HCT116 (cell line): ENCODE data around the gene SRGAP2B. TPM values are rescaled to one million over a fixed set of nuclear protein-coding genes. Genes with fewer than 3 reads are reported as not detected.
"Not testable (repeated sequence)": the region's sequence is repeated elsewhere in the genome, so short reads cannot be mapped to it uniquely, and the experiment has no call there.

Source experiments
- ATAC-seq: fragments of 200-7000 bp; cut with Tn5 transposase; 2 replicates; pipeline ENCODE4 v1.9.1; 2020; ENCODE audit warnings: mild to moderate bottlenecking, moderate library complexity
- BruUV-seq: library from RNA; stranded (reverse); fragments of 400-500 nt; replicated peaks from 2 replicates; lab custom pipeline; 2021; lab: Mats Ljungman, UMichigan
- CTCF ChIA-PET: fragments of 300-600 bp; sonication (Branson Sonifier 250); formaldehyde crosslinking; loops from one replicate; lab custom pipeline; 2021; ENCODE audit warnings: antibody characterized with exemption; lab: Charles Lee
- POLR2A ChIA-PET: fragments of 300-600, 350-600 bp; sonication (Branson Sonifier 250); formaldehyde crosslinking; loops from one replicate; lab custom pipeline; 2021; ENCODE audit warnings: antibody characterized with exemption; lab: Charles Lee
- RAD21 ChIA-PET, 2 experiments: fragments of 300-600 bp; sonication (Branson Sonifier 250); formaldehyde crosslinking; loops; one replicate each; lab custom pipeline; 2023; ENCODE audit warnings: low total read pairs in 2 of 2; ENCODE audit not compliant: uncharacterized antibody in 2 of 2, unreplicated experiment in 2 of 2, low non-redundant PET in 1 of 2; lab: Charles Lee
- DNase-seq: peaks from one replicate; pipeline ENCODE4 v3.0.0-alpha.2; 2010; ENCODE audit warnings: low read depth, low spot score
- H2AFZ ChIP-seq: fragments of 200-600 bp; shearing (Covaris generic), sonication (generic); 2 replicates; pipeline ENCODE4 v1.6.1; 2017; ENCODE audit warnings: low read depth, mixed run types, mixed read lengths, antibody characterized with exemption, low read length; ENCODE audit not compliant: poor library complexity, severe bottlenecking
- H3K27ac ChIP-seq: 2 replicates; pipeline ENCODE4 v1.5.1; 2012; ENCODE audit warnings: low read depth, low read length
- H3K27me3 ChIP-seq: fragments of 200-600 bp; sonication (generic); 2 replicates; pipeline ENCODE4 v1.6.1; 2016; ENCODE audit warnings: mixed run types, low read length, mixed read lengths; ENCODE audit not compliant: insufficient read depth
- H3K36me3 ChIP-seq, 2 experiments: fragments of 200-500 bp in 1 of 2; fragments of 200-600 bp in 1 of 2; sonication (Bioruptor generic) in 1 of 2; sonication (generic) in 1 of 2; 2 replicates each; pipeline versions ENCODE4 v1.5.1 to v1.6.1; 2014 to 2016; ENCODE audit warnings: low read length in 2 of 2, inconsistent platforms in 1 of 2, mixed read lengths in 1 of 2, mixed run types in 1 of 2; ENCODE audit not compliant: insufficient read depth in 2 of 2, control insufficient read depth in 1 of 2
- H3K4me1 ChIP-seq, 2 experiments: fragments of 200-600 bp in 1 of 2; sonication (generic) in 1 of 2; 2 replicates each; pipeline versions ENCODE4 v1.5.1 to v1.6.1; 2012 to 2017; ENCODE audit warnings: low read length in 2 of 2, inconsistent platforms in 1 of 2, mild to moderate bottlenecking in 1 of 2, mixed read lengths in 1 of 2, mixed run types in 1 of 2, moderate library complexity in 1 of 2; ENCODE audit not compliant: insufficient read depth in 2 of 2, control insufficient read depth in 1 of 2
- H3K4me2 ChIP-seq: fragments of 200-600 bp; sonication (generic); 2 replicates; pipeline ENCODE4 v1.6.1; 2017; ENCODE audit warnings: mixed run types, low read length, mixed read lengths
- H3K4me3 ChIP-seq, 2 experiments: fragments of 200-600 bp in 1 of 2; sonication (generic) in 1 of 2; replicated peaks in 1 of 2; 2 replicates each; pipeline ENCODE4 v1.5.1; 2011 to 2016; ENCODE audit warnings: low read length in 2 of 2, control low read depth in 1 of 2, low read depth in 1 of 2, mild to moderate bottlenecking in 1 of 2, mixed read lengths in 1 of 2, mixed run types in 1 of 2
- H3K79me2 ChIP-seq: fragments of 200-600 bp; sonication (generic); 2 replicates; pipeline ENCODE4 v1.6.1; 2017; ENCODE audit warnings: mild to moderate bottlenecking, mixed run types, low read length, moderate library complexity, mixed read lengths; ENCODE audit not compliant: insufficient read depth
- H3K9ac ChIP-seq: fragments of 200-600 bp; sonication (generic); 2 replicates; pipeline ENCODE4 v1.6.1; 2016; ENCODE audit warnings: low read length, mixed read lengths
- H3K9me2 ChIP-seq: fragments of 200-600 bp; sonication (generic), shearing (Covaris generic); 2 replicates; pipeline ENCODE4 v1.6.1; 2017; ENCODE audit warnings: mixed run types, mild to moderate bottlenecking, moderate library complexity; ENCODE audit not compliant: insufficient read depth
- H3K9me3 ChIP-seq, 2 experiments: fragments of 200-500 bp in 1 of 2; fragments of 200-600 bp in 1 of 2; sonication (Bioruptor generic) in 1 of 2; sonication (generic) in 1 of 2; 2 replicates each; pipeline ENCODE4 v1.6.1; 2014 to 2017; ENCODE audit warnings: low read length in 2 of 2, mixed read lengths in 2 of 2, inconsistent platforms in 1 of 2, low read depth in 1 of 2, mild to moderate bottlenecking in 1 of 2, mixed run types in 1 of 2, moderate library complexity in 1 of 2; ENCODE audit not compliant: control insufficient read depth in 1 of 2, insufficient read depth in 1 of 2
- H4K20me1 ChIP-seq: fragments of 200-600 bp; sonication (generic), shearing (Covaris generic); 2 replicates; pipeline ENCODE4 v1.6.1; 2017; ENCODE audit warnings: mixed run types, mild to moderate bottlenecking, moderate library complexity; ENCODE audit not compliant: insufficient read depth
- intact Hi-C: fragments of 100-400 bp; cut with micrococcal nuclease; formaldehyde crosslinking; loops from 2 replicates; pipeline ENCODE4 v1.10.0; 2022
- total RNA-seq: library from RNA; stranded (reverse); gene quantifications from one replicate; pipeline ENCODE4 v1.2.1, GENCODE V29; 2021; ENCODE audit not compliant: unreplicated experiment

Gene SRGAP2B
- total RNA-seq, 1 experiment from 2014 or later: 31.2 TPM

DNA sequence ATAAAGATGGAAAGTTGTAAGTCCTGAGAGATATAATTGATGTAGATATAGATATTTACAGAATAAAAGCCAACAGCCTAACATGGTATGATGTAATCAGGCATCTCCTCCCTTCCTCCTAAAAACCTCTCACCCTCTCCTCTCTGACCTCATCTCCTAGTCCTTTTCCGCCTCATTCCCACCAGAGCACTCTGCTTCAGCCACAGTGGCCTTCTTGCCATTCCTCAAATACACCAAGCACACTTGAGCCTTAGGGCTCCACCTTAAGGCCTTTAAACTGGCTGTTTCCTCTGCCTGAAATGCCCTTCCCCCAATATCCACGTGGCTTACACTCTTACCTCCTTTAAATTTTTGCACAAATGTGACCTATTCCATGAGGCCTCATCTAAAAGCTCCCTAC lies 75.4 kb downstream of the SRGAP2B start:
- H2AFZ ChIP-seq, H3K27ac ChIP-seq, H4K20me1 ChIP-seq, H3K4me2 ChIP-seq, H3K9me2 ChIP-seq, intact Hi-C loops, H3K79me2 ChIP-seq, H3K4me3 ChIP-seq, RAD21 ChIA-PET, DNase-seq, BruUV-seq, H3K4me1 ChIP-seq, H3K9ac ChIP-seq, H3K36me3 ChIP-seq, ATAC-seq, H3K9me3 ChIP-seq, CTCF ChIA-PET, H3K27me3 ChIP-seq, POLR2A ChIA-PET: not testable (repeated sequence)

- ATAC-seq, H3K9me2 ChIP-seq, DNase-seq, RAD21 ChIA-PET, H3K9me3 ChIP-seq, POLR2A ChIA-PET, H3K36me3 ChIP-seq, H3K79me2 ChIP-seq, H3K4me2 ChIP-seq, H2AFZ ChIP-seq, CTCF ChIA-PET, intact Hi-C loops, H4K20me1 ChIP-seq, H3K27me3 ChIP-seq, H3K9ac ChIP-seq, H3K27ac ChIP-seq, H3K4me3 ChIP-seq, BruUV-seq, H3K4me1 ChIP-seq: not testable (repeated sequence)
Observed at GRCh38 chr1:145017725-145018124, 77.4 kb downstream of the SRGAP2B start.

DNA sequence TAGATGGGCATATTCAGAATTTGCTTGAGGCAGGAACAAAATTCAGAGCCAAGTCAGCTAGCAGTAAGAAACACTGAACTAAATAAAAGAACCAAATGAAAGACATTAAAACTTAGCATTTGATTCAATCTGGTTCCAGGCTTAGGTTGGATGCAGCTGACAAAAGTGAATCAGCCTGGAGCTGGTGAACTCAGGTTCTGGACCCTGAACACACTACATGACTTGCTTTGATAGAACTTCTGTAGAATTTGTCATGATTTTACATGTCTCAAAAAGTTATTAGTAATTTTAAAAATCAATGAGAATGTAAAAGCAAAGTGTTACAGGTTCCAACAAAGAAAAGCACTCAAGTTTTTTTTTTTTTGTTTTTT lies 78.7 kb downstream of the SRGAP2B start:
- H3K36me3 ChIP-seq, POLR2A ChIA-PET, H3K9ac ChIP-seq, H3K4me2 ChIP-seq, CTCF ChIA-PET, H4K20me1 ChIP-seq, intact Hi-C loops, H3K27ac ChIP-seq, H3K4me1 ChIP-seq, H2AFZ ChIP-seq, RAD21 ChIA-PET, BruUV-seq, H3K27me3 ChIP-seq, DNase-seq, H3K9me2 ChIP-seq, H3K9me3 ChIP-seq, H3K4me3 ChIP-seq, H3K79me2 ChIP-seq: not testable (repeated sequence)
- ATAC-seq: 0 out of 2 replicates have a peak, but pooled peaks have one; percentile 14

- H3K9ac ChIP-seq, intact Hi-C loops, H3K9me3 ChIP-seq, H3K4me3 ChIP-seq, H3K4me1 ChIP-seq, H3K27me3 ChIP-seq, H3K79me2 ChIP-seq, POLR2A ChIA-PET, H3K36me3 ChIP-seq, H3K4me2 ChIP-seq, H2AFZ ChIP-seq, H3K9me2 ChIP-seq, H3K27ac ChIP-seq, DNase-seq, BruUV-seq, RAD21 ChIA-PET, CTCF ChIA-PET, H4K20me1 ChIP-seq: not testable (repeated sequence)
- peak; percentile 65; the same call in 1 of the 2 replicates for ATAC-seq
Observed at GRCh38 chr1:145015744-145016491, 79.2 kb downstream of the SRGAP2B start.
